KBM-7 (cell line): ENCODE results near the gene STX16.

Experiments used
- DNase-seq: peaks from one replicate; pipeline ENCODE4 v3.0.0-alpha.2; 2015
- in situ Hi-C: fragments of 300-500 bp; cut with MboI; formaldehyde crosslinking; loops from 2 replicates; pipeline ENCODE4 v1.14.3; 2020; ENCODE audit warnings: low sequenced_read_pairs, low pct_unique_long_range_greater_than_20kb, mixed read lengths

STX16 gene

GRCh38 chr20:58666702-58667101 is 15.6 kb downstream of the STX16 start:
- in situ Hi-C loops: no loop called here
- DNase-seq: no peak

DNA sequence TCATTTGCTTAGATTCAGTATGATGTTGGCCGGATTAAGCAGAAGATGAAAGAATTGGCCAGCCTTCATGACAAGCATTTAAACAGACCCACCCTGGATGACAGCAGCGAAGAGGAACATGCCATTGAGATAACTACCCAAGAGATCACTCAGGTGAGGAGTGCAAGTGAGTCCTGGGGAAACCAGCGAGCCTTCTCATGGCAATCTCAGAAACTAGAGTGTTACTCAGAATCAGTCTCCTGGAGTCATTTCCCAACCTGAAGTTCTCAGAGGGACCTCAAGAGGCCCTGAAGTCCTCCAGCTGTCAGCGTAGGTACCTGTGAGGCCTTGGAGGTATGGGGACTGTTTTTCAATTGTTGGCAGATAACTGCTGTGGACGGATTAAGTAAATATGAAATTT is 16.9 kb downstream of the STX16 start:
- DNase-seq: no peak
- in situ Hi-C loops: no loop called here

GRCh38 chr20:58668901-58669286 is 17.8 kb downstream of the STX16 start:
- in situ Hi-C loops: no loop called here
- DNase-seq: no peak

DNA sequence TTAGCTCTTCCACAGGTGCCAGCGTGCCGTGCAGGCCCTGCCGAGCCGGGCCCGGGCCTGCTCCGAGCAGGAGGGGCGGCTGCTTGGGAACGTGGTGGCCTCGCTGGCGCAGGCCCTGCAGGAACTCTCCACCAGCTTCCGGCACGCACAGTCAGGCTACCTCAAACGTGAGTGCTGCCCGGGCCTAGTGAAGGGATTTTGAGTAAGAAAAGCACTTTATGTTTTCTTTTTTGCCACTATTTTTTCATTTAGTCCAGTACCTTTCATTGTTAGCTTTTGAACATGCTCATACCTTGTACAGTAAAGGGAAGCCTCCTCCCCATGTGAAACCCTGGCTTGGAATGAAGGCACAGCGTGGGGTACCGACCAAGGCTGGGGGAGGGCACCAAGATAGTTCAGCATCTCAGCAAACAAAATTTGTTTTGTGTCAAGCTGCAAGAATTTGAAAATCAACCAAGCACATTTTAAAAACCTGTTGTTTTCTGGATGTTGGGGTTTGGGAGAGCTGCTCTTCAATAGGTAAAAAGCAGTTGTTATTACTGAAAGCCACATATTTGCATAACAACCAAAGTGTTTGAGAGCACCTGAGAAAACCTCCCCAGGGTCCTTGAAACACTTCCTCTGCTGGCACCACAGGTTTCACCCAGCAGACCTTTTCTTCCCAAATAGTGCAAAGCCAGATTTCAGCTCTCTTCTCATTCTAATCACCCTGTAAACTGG is 18.4 kb downstream of the STX16 start:
- in situ Hi-C loops: no loop called here

DNA sequence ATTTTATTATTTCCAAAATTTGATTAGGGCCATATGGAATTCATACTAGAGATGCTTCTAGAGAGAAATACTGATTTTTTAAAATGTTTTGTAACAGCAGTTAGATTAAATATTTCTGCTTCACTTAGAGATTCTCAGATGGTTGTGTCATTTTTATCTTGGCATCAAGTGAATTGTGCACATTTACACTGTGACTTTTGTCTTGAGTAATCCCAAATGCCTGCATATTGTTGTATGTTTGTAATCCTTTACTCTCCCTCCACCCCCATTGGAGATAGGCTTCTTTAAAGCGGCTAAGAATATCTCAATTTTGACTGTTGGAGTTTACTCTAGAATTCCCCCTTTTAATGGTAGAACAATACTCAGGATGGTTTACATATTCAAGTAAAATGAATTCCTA is 19.0 kb downstream of the STX16 start:
- no peak for DNase-seq
- in situ Hi-C loops: no loop called here

More for the DNA sequence above, 18.4 kb downstream of the STX16 start:
- no peak for DNase-seq

DNA sequence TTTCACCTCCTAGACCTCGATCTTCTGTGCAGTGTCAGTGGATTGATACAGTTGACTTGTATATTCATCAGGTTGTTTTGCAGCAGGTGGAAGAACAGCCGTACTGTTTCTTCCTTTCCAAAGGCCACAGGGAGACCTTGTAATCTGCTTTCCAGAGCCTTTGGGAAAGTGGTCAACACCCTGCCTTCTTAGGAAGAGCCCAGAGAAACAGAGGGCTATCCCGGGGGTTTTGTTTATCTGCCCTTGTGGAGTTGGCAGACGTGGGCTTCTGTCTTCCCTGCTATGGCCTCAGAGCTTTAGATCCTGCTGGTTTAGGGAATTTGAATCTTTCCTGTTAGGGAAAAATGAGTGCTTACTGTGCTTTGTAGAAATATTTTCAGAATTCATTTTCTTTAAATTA is 19.6 kb downstream of the STX16 start:
- in situ Hi-C loops: no loop called here
- no peak for DNase-seq

- in situ Hi-C loops: no loop called here
- DNase-seq: no peak
Measured at GRCh38 chr20:58673119-58673518, 22.0 kb downstream of the STX16 start.

- no peak for DNase-seq
- in situ Hi-C loops: no loop called here
Measured at GRCh38 chr20:58675146-58675584, 24.1 kb downstream of the STX16 start.

DNA sequence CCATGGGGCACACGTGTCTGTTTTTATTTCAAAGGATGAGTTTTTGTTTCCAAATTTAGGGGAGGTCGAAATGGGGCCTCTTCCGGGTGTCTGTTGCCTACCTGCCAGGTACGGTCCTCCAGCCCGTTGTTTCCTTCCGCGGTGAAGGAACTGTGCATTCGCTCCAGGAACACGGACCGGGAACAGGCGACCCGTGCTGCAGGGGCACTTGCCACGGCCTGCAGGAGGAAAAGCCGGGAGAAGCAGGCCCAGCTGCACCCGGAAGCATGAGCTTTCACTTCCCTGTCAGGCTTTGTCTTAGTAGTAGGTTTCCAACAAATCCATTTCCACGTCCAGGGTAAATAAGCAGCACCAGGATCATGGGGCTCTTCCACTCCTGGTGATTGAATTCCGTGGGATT is 24.6 kb downstream of the STX16 start:
- in situ Hi-C loops: no loop called here
- DNase-seq: no peak

GRCh38 chr20:58676161-58676560 is 25.1 kb downstream of the STX16 start:
- in situ Hi-C loops: no loop called here
- DNase-seq: no peak

- no peak for DNase-seq
- in situ Hi-C loops: no loop called here
Measured at GRCh38 chr20:58677079-58677604, 26.1 kb downstream of the STX16 start.

DNA sequence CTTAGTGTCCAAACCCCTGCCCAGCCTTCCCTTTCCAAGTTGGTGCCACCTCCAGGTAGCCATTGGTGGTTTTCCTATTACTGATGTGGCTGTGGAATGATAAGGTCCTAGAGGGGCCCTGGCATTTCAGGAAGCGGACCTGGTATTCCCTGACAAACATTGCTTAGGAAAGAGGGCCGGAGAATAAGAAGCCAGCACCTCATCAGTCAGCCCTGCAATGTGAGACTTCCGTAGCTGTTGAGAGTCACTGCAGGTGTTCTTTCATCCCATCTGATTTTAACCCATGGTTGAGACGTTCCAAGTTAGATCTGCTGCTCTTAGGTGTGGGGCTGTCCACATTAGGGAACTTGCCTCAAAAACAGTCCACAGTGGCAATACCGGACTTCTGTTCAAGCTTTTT is 26.7 kb downstream of the STX16 start:
- DNase-seq: no peak

GRCh38 chr20:58678806-58679205 is 27.7 kb downstream of the STX16 start:
- in situ Hi-C loops: no loop called here
- no peak for DNase-seq

More for the DNA sequence above, 26.7 kb downstream of the STX16 start:
- in situ Hi-C loops: no loop called here

GRCh38 chr20:58682656-58683531 is 31.8 kb downstream of the STX16 start:
- no peak for DNase-seq
- in situ Hi-C loops: no loop called here

DNA sequence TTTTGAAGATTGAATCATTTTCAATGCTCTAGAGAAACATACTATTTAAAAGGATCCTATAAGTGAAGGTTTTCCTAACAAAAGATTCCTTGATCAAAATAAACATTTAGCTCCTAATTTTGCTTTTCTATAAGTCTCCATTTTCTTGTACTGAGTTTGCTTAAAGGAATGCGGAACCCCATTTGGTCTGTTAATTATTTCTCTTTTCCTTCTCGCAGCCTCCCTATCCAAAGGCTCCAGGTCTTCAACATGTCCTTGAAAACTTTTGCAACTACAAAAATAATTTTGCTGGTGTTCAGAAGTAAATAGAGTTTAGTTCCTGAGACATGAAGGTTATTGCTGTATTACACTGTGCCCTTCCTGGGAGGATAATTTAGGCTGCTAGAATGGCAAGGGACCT is 33.2 kb downstream of the STX16 start:
- no peak for DNase-seq
- in situ Hi-C loops: no loop called here

- in situ Hi-C loops: no loop called here
- no peak for DNase-seq
Measured at GRCh38 chr20:58685988-58686387, 34.9 kb downstream of the STX16 start.

DNA sequence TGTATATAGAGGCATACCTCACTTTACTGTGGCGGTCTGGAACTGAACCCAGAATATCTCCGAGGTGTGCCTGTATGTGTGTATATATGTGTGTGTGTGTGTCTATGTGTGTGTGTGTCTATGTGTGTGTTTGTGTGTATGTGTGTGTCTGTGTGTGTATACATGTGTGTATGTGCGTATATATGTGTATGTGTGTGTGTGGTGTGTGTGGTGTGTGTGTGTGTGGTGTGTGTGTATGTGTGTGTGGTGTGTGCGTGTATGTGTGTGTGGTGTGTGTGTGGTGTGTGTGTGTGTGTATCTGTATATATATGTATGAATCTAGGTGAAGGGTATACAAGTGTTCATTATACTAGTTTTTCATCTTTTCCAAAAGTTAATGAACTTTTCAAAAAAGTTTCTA is 37.3 kb downstream of the STX16 start:
- in situ Hi-C loops: no loop called here
- no peak for DNase-seq

DNA sequence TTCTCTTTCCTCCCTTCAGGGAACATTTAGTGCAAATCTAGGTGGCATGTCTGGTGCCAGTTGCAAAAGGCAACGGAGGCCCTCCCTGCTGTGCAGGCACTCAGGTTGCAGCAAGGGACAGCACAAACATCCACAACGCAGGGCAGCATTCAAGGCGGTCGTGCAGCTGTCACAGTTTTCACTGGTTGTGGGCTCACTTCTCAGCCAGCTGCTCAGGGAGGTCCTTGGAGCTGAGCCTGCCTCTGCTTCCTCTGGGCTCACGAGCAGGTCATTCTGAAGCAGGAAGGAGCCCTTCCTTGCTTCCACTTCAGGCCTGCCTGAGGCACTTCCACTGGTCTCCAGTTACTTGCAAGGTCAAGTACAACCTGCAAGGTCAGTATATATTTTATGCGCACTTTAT is 37.8 kb downstream of the STX16 start:
- in situ Hi-C loops: no loop called here
- DNase-seq: no peak

DNA sequence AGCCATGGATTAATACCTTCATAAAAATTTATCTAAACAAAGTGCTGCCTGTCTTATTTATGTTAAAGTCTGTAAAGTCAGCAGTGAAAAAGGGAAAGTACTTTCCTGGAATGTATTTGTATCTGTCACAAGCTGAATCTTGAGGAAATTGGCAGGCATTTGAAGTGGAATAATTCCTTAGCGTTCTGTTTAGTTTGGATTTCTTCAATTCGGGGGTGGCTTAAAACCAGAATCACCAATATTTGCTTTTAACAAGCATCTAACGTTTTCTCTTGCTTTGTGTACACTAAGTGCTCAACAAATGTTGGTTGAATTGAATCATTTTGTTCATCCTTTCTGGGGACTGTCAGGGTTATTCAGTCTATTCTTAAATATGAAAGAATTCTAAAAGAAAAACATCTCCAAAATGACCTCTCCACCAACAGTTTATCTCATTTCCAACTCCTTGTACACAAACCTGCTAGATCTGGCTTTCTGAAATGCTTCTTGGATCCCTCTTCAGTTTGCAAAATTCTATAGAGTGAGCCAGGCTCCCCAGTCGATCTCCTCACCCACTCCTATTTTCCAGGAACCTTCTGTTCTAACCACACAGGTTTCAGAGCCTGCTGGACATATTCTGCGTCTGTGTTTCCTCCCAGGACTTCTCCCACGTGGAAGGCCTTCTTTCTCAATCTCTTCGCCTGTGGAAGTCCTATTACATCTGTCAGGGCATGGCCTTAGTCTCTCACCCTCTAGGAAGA is 39.5 kb downstream of the STX16 start:
- in situ Hi-C loops: no loop called here
- DNase-seq: no peak
